NCI-H2107 treated with DMSO at 0.1 percent for 48 hours (cell line): Measurements from ENCODE around the gene RCAN1.
A peak's percentile ranks its signal among the peaks of the same experiment; 100 is the strongest.
"Not testable (repeated sequence)": the region's sequence is repeated elsewhere in the genome, so short reads cannot be mapped to it uniquely, and the experiment has no call there.

Experiments used
- DNase-seq: peaks from one replicate; lab custom pipeline; 2025; ENCODE audit not compliant: unreplicated experiment; lab: John Stamatoyannopoulos, UW

Gene RCAN1

DNA sequence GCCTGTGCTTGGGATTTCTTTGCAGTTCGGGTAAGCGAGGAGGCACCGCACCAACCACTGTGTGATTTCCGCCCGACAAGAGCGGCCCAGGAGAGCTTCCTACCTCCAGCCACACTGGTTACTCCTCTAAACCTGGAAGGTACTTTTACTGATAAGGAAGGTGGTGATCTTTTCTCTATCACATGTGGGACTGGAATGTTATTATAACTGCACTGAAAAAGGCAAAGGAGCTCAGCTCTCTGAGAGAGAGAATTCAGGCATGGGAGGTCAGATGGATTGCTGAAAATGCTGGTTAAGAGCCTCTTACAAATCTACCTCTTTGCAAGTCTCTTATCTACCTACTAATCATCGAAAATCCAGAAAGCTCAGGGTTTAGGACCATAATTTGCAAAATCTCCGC, 95.2 kb downstream of the RCAN1 start:
- no peak for DNase-seq

DNA sequence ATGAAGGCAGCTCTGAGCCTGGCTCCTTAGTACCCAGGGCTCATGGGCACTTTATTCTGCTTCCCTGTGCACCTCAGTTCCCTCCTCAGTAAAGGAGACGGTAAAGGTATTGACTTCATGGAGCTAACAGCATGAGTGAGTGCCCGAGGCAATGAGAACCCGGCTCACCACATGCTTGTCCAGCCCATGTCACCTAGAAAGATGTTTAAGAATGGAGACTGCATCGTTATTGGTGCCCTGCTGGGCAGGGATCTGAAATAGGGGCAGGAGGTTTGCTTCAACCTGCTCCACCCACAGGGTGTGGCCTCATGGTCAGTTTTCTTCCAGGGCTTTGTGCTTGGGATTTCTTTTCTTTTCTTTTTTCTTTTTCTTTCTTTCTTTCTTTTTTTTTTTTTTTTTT, 95.9 kb downstream of the RCAN1 start:
- no peak for DNase-seq

DNA sequence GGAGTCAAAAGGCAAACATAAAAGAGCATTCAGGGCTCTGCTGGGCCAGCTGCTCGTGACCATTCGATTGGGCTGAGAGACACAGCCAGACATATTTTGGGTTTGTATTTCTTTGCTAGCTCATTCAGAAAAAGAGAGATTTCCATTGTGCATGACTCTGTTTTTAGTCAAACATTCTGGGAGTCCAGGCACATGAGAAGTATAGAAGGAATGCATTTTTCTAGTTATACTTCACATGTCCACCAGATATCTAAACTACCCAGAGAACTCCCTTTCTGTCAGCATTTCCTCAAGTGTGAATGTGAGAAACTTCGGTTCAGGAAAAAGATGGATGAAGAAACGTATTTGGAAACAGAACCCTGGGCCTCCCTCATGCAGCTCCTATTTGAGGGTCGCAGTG, 96.6 kb downstream of the RCAN1 start:
- no peak for DNase-seq

DNA sequence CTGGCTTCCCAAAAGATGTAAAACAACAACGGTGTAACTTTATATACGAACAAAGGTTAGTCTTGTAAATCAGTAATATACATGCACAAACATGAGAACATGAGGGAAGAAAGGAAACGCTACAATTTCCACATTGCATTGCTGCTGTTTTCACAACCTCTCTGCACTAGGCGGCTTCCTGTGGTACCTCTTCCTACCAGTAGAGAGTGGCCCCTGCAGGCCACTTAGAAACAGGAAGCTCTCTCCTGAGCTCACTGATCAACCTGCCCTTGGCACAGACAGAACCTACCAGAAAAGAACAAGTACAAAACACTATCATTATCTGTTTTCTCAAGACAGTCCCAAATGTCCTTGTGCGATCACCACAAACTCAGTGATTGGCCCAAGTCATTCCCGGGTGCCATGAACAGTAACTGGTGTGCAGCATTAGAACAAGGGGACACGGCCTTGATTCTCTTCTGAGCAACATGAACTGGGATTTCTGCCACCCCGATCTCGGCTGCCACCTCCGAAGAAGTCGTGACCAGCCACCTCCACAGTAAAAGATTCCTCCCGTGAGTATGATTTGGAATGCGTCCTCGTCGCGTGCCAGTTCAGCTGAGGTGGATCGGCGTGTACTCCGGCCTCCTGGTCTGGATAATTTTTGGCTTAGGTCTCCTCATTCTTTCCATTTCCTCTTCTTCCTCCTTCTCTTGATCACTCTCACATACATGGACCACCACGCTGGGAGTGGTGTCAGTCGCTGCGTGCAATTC, 97.2 kb downstream of the RCAN1 start:
- DNase-seq, result no peak

DNA sequence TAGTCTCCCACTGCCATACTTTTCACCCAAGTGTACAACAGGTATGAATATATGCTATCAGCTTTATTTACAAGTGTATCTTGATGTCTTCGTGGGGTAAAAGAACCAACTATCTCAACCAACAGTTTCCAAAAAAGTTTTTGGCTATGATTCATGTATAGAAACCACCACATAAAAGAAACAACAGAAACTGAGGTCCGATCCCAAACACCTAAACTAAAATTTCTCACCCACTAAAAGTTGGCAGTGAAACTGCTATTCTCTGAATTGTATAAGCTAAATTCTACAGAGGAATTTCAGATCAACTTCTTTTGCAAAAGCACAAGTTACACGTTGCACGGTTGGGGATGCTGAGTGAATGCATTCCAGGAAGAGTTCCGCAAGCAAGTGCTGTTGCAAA, 97.9 kb downstream of the RCAN1 start:
- DNase-seq, result no peak

DNA sequence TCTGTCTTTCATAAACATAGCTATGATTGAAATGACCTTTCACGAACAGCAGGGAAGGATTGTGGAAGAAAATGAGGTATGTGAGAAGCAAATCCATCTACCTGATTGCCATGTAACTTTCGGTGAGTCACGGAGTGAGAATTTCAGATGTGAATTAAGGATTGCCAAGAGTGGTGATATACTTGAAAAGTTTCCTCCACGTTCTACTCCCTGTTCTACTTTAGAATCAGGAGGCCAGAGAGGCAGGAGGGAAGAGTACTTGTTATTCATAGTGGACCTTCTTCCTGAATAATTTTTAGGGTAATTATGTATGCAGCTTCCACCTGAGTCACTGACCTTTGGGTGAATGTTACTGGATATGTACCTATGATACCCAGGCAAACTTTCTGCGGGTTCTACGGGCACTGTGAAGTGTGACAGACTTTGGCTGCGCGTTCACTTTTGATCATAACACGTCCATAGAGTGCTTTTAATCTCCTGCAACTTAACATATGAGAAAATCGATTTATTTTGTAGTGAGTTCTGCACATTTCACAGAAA, 100.3 kb downstream of the RCAN1 start:
- no peak for DNase-seq

DNA sequence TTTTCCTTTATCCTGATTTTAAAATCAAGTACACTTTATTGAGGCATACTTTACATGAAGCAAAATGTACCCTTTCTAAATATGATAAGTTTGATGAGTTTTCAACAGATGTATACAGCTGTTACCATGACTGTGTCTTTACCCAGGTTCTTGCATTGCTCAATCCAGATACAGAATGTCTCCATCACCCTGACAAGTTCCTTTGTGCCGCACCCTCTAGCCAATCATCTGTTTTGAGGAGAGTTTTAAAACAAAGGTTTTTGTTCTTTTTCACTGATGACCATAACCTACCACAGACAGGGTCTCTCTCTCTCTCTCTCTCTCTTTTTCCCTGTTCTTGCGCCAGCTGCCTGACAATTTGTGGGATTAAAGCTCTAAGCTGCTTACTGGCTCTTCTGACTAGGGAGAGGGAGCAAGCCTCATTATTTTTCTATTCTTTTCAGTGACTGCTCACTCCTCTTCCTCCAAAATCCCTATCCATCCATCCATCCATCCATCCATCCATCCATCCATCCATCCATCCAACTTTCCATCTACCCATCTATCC, 101.7 kb downstream of the RCAN1 start:
- no peak for DNase-seq

DNA sequence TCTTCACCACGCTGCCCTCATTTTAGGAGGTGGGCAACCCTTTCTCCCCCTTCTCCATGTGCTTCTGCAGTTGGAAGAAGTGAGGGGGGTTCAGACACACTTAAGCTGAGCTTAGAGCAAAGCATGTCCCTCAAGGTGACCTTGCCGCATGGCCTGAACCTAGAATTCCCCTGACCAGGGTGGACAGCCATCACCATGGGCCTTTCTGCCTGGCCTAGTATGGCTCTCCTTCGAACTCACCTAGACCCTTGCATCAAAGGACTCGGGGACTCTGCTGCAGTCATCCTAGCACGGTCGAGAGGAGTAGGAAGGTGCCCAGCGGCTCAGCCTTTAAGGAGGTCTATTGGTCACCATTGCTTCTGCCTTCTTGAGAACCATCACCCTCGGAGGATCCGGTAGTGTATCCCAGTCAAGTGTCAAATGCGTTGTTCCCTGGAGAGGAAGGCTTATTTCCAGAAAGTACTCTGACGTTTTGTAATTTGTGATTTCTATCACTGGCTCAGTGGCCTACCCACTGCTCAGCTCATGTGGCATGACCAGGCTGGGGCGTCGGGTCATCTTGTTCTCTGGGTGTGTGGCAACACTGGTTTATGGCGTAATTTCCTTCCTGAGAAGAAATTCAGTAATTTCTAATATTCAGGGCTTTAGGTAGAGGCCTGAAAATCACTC, 103.0 kb downstream of the RCAN1 start, which contains the start of gene KCNE1:
Gene KCNE1 (minus strand): TSS at position 424 of the 669 bp plus-strand sequence. CDS start 62,576 bp downstream, outside the sequence.
- DNase-seq, result no peak

DNA sequence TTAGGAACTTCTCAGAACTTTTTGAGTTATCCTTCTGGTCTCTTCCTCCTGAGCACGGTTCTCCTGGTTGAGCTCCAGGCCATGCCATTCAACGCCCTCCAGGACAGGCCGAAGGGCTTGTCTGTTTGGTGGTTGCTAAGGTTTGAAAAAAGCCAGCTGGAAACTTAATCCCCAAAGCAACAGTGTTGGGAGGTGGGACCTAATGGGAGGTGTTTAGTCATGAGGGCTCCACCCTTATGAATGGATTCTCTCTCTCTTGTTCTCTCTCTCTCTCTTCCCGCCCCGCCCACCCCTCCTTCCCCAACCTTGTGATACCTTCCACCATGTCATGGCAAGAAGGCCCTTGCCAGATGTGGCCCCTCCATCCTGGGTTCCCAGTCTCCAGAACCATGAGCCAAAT, 103.7 kb downstream of the RCAN1 start:
- DNase-seq, result no peak

DNA sequence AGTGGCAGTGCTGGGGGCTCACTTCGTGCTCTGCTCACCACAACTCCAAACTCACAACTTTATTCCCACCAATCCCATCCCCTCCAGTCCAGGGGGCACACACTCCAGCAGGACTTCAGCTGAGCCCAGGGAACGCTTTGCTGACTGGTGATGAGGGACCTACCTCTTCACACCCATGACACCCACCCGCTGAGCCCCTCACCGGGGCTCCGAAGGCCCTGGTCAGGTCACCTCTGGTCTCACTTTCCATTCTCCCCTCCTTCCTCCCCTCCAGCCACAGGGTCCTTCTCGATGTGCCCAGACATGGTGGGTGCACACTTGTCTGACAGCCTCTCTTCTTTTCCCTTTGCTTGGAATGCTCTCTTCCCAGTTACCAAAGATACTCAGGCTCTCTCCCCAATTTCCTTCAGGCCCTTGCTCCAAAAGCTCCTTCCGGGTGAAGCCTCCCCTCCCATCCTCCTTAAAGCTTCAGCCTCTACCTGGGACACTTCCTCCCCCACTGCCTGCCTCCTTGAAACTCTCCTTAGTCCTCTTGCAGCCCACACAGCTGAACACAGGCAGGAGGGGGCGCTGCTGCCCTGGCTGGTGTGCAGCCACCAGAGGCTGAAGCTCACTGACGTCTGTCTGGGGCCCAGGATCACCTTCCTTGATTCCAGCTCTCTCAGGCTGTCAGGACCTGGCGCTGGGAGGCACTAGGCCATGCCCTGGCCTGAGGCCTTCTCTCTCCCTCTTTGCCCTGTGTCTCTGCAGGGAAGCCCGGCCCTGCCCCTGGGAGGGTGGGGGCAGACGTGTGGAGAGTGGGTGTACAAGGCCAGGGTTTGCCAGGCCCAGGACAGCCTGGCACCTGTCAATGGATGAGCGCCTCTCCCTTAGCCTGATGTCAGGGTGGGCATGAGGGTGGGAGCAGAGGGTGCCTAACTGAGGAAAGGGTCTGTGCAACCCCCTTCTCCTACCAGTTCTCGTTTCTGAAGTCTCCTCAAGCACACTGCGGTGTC, 104.5 kb downstream of the RCAN1 start:
- peak; percentile 86 for DNase-seq

DNA sequence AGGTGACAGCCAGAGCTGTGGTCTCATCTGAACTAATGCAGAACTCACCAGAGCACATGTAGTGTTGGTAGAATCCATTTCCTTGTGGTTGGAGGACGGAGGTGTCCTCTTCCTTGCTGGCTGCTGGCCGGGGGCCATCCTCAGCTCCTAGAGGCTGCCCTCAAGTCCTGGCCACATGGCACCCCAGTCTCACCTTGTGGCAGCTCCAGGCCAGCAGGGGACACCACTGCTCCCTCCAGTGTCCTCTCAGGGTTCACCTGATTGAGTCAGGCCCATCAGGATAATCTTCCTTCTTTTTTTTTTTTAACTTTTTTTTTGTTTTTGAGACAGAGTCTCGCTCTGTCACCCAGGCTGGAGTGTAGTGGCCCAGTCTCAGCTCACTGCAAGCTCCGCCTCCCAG, 105.8 kb downstream of the RCAN1 start:
- DNase-seq, result no peak

DNA sequence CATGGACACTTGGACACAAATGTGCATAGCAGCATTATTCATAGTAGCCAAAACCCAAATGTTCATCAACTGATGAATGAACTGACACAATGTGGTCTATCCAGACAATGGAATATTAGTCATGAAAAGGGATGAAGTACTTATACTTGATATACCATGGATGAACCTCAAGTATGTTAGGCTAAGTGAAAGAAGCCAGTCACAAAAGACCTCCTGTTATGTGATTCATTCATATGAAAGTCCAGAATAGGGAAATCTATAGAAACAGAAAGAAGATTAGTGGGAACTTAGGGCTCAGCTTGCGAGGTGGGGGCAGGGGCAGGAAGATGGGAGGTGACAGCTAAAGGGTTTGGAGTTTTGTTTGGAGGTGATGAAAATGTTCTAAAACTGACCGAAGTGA, 110.3 kb downstream of the RCAN1 start:
- DNase-seq, result no peak

DNA sequence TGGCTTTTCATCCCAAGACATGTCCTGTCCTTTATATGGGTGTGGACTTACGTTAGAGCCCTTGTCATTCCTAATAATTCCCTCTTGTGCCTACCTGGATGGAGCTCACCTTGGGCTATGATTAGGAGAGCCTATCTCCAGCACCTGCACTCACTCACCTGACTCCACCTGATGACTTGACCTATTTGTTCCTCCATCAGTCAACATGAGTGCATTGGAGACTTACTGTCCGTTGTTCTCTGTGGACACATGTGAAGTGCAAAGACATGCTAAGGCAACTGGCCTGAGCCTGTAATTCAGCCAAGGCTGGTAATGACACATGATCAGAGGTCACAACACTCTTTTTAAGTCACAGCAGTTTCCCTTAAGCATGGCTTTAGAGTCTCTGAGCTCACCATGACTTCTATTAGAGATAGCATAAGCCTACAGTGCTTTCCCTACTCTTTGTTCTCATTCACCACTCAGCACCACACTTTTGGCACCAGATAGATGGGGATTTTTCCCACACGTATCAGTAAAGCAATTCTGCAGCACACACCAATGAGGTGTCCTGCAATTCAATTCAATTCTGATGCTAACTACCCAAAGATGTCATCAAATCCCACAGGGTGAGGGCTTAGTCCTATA, 112.3 kb downstream of the RCAN1 start:
- DNase-seq, result no peak

DNA sequence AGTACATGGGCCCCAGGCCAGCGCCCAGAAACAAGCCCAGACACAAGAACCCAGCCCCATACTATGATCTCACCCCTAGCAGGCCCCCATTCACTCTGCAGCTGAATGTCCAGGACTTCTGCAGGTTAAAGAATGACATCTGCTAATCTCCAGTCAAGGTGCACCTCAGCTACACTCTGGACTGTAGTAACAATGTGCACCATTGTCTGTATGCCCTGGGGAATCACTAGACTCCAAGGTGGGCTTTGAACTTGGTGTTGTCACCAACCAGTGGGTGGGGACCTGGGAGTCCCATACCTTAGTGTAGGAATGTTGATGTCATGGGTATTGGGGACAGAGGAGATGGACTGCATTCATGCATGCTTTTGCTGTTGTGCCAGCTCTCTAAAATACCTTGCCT, 113.2 kb downstream of the RCAN1 start:
- no peak for DNase-seq

DNA sequence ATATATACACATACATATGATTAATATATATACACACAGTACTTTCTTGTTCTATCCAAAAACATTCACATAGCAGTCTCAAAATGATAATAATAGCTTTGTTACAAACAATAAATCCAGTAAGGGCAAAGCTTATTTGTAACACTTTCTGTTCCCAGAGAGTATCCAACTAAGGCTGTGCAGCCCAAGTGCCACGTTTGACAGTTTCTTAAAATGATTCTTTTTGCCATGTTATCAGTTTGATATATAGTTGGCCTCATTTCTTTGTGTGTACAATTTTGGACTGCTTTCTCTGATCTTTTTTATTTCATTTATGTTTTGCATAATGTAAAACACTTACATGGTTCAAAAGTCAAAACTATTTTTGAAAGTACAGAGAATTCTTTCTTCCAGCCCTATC, 114.7 kb downstream of the RCAN1 start:
- DNase-seq, result no peak

DNA sequence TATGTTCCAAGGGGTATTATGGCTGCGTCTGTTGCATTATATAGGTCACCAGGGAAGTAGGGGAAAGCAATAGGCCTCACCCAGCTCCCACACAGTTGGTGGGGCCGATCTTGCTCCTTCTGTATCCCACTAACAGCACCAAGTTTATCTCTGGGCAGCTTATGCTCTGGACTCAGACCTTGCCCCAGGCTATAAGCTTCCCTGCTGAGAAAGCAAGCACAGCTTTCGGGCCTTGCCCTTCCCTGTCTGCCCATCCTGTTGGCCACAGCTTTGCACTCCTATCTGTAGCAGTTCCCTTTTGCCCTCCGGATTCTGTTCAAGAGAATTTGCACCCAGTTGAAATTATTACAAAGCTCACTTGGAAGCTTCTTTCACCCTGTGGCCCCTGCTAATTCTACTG, 115.8 kb downstream of the RCAN1 start:
- no peak for DNase-seq

DNA sequence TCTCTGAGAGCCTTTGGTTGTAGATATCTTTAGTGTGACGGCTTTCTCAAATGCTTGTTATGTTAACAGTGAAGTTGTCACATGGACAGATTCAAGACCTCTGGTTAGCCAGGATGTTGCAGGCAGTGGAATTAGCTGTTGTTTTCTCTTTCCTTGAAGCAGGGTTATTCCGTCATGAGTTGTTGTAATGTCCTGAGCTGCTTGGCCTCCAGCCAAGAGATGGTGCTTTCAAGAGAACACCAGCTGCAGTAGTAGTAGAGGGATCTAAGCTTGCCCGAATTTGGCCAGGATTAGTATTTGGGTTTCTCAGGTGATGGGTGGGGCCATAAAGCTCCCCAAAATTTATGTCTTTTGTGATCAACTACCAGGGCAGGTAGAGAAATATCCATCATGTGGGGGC, 116.3 kb downstream of the RCAN1 start:
- DNase-seq, result no peak

DNA sequence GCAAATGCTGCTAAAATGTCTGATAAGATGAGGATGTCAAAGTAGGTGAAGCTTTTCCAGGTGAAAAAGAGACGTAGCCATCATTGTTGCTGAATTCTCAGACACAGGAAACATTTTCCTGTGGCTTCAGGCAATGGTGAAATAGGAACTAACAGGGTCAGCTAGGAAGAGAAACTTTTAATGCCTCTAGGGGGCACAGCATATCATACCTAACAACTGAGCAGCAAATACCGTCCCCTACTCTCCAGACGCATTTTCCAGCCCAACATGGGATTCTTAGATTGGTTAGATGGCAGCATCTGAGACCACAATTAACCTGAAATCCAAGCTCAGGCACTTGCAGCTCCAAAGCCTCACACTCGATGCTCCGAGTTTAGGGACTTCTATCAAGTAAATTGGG, 131.1 kb downstream of the RCAN1 start:
- DNase-seq, result not testable (repeated sequence)

DNA sequence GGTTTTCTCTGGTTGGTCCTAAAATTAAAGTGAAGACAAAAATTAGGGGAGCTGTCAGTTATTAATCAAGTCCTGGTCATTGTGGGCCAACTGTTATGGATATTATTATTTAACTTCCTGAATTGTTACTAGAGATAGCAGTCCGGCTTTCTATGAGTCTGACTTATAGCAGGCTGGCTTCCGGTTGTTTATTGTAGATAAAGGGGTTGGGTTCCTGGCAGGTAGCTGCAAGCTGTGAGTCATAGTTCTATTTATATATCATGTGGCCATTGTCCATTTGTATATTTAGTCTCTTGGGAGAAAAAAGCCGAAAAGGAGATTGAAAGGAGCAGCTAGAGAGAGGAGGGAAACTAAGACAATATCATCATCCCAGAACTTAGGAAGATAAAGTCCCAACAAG, 131.5 kb downstream of the RCAN1 start:
- not testable (repeated sequence) for DNase-seq

DNA sequence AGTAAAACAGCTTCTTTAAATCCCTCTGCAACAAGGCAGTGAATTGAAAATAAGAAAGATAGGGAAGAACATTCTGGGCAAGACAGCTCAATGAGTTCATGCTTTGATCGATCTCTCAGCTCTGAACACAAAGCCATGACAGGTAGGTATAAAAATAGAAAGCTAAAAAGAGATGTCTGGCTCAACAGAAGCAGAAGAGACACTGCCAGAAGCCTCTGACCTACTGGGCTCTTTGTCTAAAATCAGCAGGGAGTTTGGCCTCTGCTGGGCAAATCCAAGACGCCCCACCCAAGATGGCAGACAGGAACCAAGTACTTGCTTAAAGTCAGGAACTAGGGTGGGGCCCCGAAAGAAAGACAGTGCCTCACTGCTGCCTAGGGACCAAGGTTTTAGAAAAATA, 147.6 kb downstream of the RCAN1 start:
- not testable (repeated sequence) for DNase-seq
